Measurements from ENCODE around the gene KRT85. TPM values are rescaled to one million over a fixed set of nuclear protein-coding genes. Genes with fewer than 3 reads are reported as not detected.

KRT85 gene
- total RNA-seq, 1 donor from 2014 or later = not detected

DNA sequence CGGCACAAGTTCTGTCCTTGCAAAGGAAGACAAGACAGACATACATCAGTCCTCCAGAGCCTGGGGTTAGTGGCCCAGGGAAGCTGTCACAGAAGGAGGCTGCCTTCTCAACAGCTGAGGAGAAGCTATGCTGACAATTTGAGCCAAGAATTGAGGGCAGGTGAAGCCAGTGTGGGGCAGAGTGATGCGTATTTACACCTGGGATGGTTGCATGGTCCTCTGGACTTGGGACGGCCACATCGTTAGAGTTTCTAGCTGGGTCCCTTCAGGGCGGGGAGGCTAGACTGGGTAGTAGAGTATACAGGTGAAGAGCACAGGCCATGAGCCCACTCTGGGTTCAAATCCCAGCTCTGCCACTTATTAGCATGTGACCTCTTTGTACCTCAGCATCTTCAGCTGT is 16.5 kb downstream of the KRT85 start:
- DNase-seq = no peak
- Mint-ChIP-seq H3K4me3 (no peak overlapping the region), H3K4me1 (peaks cover 7% of the 10 kb centered on the region), H3K27me3 (peaks cover 2% of the 10 kb centered on the region), H3K27ac (no peak overlapping the region), H3K36me3 (ENCODE audit: low read depth) (no peaks in the 10 kb centered on the region), H3K9me3 (no peaks in the 10 kb centered on the region)
- ChIA-PET CTCF (interaction anchor here (1.8 kb wide), 1 partner anchor 24 kb away, joined by 5 read pairs; no protein-coding TSS in a partner anchor), POLR2A (interaction anchor here (0.7 kb wide), 1 partner anchor 1277 kb away, joined by 3 read pairs; no protein-coding TSS in a partner anchor)
- intact Hi-C loops (cut with micrococcal nuclease) = no loop called here
- TF ChIP-seq, protein P1, sequence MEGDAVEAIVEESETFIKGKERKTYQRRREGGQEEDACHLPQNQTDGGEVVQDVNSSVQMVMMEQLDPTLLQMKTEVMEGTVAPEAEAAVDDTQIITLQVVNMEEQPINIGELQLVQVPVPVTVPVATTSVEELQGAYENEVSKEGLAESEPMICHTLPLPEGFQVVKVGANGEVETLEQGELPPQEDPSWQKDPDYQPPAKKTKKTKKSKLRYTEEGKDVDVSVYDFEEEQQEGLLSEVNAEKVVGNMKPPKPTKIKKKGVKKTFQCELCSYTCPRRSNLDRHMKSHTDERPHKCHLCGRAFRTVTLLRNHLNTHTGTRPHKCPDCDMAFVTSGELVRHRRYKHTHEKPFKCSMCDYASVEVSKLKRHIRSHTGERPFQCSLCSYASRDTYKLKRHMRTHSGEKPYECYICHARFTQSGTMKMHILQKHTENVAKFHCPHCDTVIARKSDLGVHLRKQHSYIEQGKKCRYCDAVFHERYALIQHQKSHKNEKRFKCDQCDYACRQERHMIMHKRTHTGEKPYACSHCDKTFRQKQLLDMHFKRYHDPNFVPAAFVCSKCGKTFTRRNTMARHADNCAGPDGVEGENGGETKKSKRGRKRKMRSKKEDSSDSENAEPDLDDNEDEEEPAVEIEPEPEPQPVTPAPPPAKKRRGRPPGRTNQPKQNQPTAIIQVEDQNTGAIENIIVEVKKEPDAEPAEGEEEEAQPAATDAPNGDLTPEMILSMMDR (IDR thresholded peaks at IDR 0.05) = no peak
- no peak for ATAC-seq (ENCODE audit: low read depth)

DNA sequence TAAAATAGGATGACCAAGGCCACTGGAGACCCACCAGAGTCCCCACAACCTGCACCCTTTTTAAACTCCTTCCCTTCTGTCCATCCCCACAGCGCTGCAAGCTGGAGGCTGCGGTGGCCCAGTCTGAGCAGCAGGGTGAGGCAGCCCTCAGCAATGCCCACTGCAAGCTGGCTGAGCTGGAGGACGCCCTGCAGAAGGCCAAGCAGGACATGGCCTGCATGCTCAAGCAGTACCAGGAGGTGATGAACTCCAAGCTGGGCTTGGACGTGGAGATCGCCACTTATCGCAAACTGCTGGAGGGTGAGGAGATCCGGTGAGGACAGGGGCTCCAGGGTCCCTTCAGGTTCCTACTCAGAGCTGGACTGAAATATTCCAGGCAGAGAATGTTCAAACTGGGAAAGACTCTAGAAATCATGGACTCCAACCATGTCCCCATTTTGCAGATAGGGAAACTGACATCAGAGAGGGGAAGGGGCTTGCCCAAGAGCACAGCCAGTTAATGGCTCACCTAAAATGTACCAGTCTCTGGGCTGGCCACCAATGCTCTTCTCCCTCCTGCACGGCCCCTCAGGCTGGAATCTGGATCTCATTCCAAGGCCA is 17.2 kb downstream of the KRT85 start:
- POLR2A ChIA-PET = no interaction called here
- intact Hi-C loops (cut with micrococcal nuclease) = no loop called here
- Mint-ChIP-seq H3K9me3 (no peaks in the 10 kb centered on the region), H3K27ac (no peak overlapping the region), H3K4me3 (no peak overlapping the region), H3K27me3 (peaks cover 2% of the 10 kb centered on the region), H3K36me3 (ENCODE audit: low read depth) (no peaks in the 10 kb centered on the region), H3K4me1 (peaks cover 7% of the 10 kb centered on the region)
- DNase-seq = no peak
- TF ChIP-seq, protein P1 (IDR thresholded peaks at IDR 0.05) = no peak
- ATAC-seq (ENCODE audit: low read depth) = no peak
- CTCF ChIA-PET = interaction anchor here (1.8 kb wide), 1 partner anchor 23 kb away, joined by 5 read pairs; no protein-coding TSS in a partner anchor

- CTCF ChIA-PET = no interaction called here
- Mint-ChIP-seq H3K27ac (no peak overlapping the region), H3K4me1 (peaks cover 6% of the 10 kb centered on the region)
Observed at GRCh38 chr12:52349196-52349595, 18.1 kb downstream of the KRT85 start.

DNA sequence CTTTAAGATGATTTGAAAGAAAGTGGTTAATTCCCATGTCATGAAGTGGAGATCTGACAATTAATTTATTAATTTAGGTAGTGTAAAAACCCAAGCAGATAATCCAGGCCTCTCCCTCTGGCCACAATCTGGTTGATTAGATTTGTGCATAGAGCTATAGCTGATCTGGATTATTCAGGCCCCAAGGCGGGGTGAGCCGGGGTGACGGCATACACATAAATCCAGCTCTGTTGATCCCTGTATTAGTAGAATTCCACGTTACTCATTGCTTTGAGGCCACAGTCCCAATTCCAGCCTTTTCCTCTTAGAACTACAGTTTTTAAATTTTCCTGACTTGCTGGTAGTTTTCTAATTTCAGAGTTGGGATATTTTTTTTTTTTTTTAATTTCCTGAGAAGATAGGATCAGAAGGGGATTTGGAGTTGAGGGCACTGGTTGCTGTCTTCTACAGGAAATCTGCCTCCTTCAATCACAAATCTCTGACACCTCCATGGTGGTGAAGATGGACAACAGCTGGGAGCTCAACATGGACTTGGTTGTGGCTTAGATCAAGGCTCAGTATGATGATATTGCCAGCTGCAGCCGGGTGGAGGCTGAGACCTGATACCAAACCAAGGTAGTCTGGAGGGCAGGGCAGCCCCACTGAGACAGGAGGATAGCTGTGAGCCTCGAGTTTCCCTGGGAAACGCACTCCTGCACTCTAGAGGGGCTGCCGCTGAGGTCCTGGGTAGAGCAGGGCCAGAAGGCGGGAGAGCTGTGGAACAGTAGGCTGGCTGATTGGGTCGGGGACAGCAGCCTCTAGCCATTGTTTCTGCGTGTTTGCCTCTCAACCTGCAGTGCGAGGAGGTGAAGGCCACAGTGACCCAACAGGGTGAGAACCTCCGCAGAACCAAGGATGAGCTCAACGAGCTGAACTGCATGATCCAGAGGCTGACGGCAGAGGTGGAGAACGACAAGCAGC is 19.4 kb downstream of the KRT85 start:
- DNase-seq (no peak), ATAC-seq (ENCODE audit: low read depth) (no peak)
- Mint-ChIP-seq H3K36me3 (ENCODE audit: low read depth) (no peaks in the 10 kb centered on the region), H3K9me3 (no peaks in the 10 kb centered on the region), H3K27ac (no peak overlapping the region), H3K27me3 (no peaks in the 10 kb centered on the region), H3K4me3 (no peak overlapping the region), H3K4me1 (peaks cover 3% of the 10 kb centered on the region)
- CTCF ChIA-PET = no interaction called here
- intact Hi-C loops (cut with micrococcal nuclease) = no loop called here
- TF ChIP-seq, protein P1 (IDR thresholded peaks at IDR 0.05) = no peak
- POLR2A ChIA-PET = no interaction called here

More at GRCh38 chr12:52349196-52349595, 18.1 kb downstream of the KRT85 start:
- TF ChIP-seq, protein P1 (IDR thresholded peaks at IDR 0.05) = no peak
- Mint-ChIP-seq H3K4me3 (no peak overlapping the region), H3K9me3 (no peaks in the 10 kb centered on the region), H3K36me3 (ENCODE audit: low read depth) (no peaks in the 10 kb centered on the region), H3K27me3 (peaks cover 1% of the 10 kb centered on the region)
- no peak for ATAC-seq (ENCODE audit: low read depth)
- no peak for DNase-seq
- POLR2A ChIA-PET = no interaction called here
- intact Hi-C loops (cut with micrococcal nuclease) = no loop called here

- intact Hi-C loops (cut with micrococcal nuclease) = no loop called here
- Mint-ChIP-seq H3K4me1 (peaks cover 3% of the 10 kb centered on the region), H3K36me3 (ENCODE audit: low read depth) (no peaks in the 10 kb centered on the region), H3K27me3 (no peaks in the 10 kb centered on the region), H3K4me3 (no peak overlapping the region), H3K27ac (no peak overlapping the region), H3K9me3 (no peaks in the 10 kb centered on the region)
- TF ChIP-seq, protein P1 (IDR thresholded peaks at IDR 0.05) = no peak
- CTCF ChIA-PET = no interaction called here
- POLR2A ChIA-PET = no interaction called here
- DNase-seq (no peak), ATAC-seq (ENCODE audit: low read depth) (no peak)
Observed at GRCh38 chr12:52347016-52347415, 20.3 kb downstream of the KRT85 start.

Measured in activated B cell treated with CpG ODN at 0.5 μM for 24 hours (primary cell).